Suppressor macrophage treated with lipopolysaccharide for 1 hour (primary cell): ENCODE measurements around the gene YIPF2.
A peak's percentile ranks its signal among the peaks of the same experiment; 100 is the strongest.
"Not testable (repeated sequence)": the region's sequence is repeated elsewhere in the genome, so short reads cannot be mapped to it uniquely, and the experiment has no call there.

ENCODE experiments used
- DNase-seq, 3 donors: peaks; one replicate each; pipeline ENCODE4 v3.0.0-alpha.2; 2020 to 2022

Gene YIPF2

GRCh38 chr19:10908380-10908960 is 20.0 kb downstream of the YIPF2 start:
- DNase-seq: no peak

GRCh38 chr19:10907925-10908324 is 20.5 kb downstream of the YIPF2 start:
- no peak for DNase-seq

GRCh38 chr19:10899151-10899653 is 29.2 kb downstream of the YIPF2 start:
- DNase-seq: no peak

- no peak for DNase-seq
Observed at GRCh38 chr19:10898633-10899032, 29.8 kb downstream of the YIPF2 start.

GRCh38 chr19:10896851-10897526 is 31.4 kb downstream of the YIPF2 start:
- peak; percentile 44 to 62 (median 50) for DNase-seq

GRCh38 chr19:10895920-10896319 is 32.5 kb downstream of the YIPF2 start:
- DNase-seq: no peak

GRCh38 chr19:10895363-10895762 is 33.1 kb downstream of the YIPF2 start:
- DNase-seq: no peak

- no peak for DNase-seq
Observed at GRCh38 chr19:10894911-10895213, 33.6 kb downstream of the YIPF2 start.

- no peak for DNase-seq
Observed at GRCh38 chr19:10892256-10892655, 36.2 kb downstream of the YIPF2 start.

GRCh38 chr19:10891405-10892086 is 36.9 kb downstream of the YIPF2 start:
- no peak for DNase-seq

GRCh38 chr19:10889880-10890279 is 38.6 kb downstream of the YIPF2 start:
- DNase-seq: no peak

- DNase-seq: no peak
Observed at GRCh38 chr19:10888421-10888866, 40.0 kb downstream of the YIPF2 start.

- no peak for DNase-seq
Observed at GRCh38 chr19:10887616-10888367, 40.6 kb downstream of the YIPF2 start.

GRCh38 chr19:10885201-10886169 is 43.0 kb downstream of the YIPF2 start:
- DNase-seq: no peak

GRCh38 chr19:10884274-10884673 is 44.2 kb downstream of the YIPF2 start:
- peak; percentile 35 to 49 (median 46) for DNase-seq

GRCh38 chr19:10882108-10882457 is 46.4 kb downstream of the YIPF2 start:
- DNase-seq: no peak

GRCh38 chr19:10881403-10882107 is 46.9 kb downstream of the YIPF2 start:
- DNase-seq: no peak

- DNase-seq: no peak
Observed at GRCh38 chr19:10878253-10878652, 50.2 kb downstream of the YIPF2 start.

- DNase-seq: not testable (repeated sequence)
Observed at GRCh38 chr19:10877608-10878007, 50.8 kb downstream of the YIPF2 start.

- DNase-seq: peak; percentile 82 to 93 (median 86)
Observed at GRCh38 chr19:10876459-10877240, 51.8 kb downstream of the YIPF2 start.

- no peak for DNase-seq
Observed at GRCh38 chr19:10874024-10874423, 54.4 kb downstream of the YIPF2 start.
